ENCODE measurements around the gene ROBO4. TPM values are rescaled to one million over a fixed set of nuclear protein-coding genes. Genes with fewer than 3 reads are reported as not detected.

ROBO4 gene
- total RNA-seq, 8 experiments from 2014 or later = 0.05 to 1.9 (median 0.73) TPM; not detected in 1

- peaks cover 29 to 30% of the 10 kb centered on the region in 2 donors for H3K4me1 ChIP-seq (replicated peaks in 1 of 2)
- in situ Hi-C loops (cut with MboI; ENCODE audit: low pct_unique_long_range_greater_than_20kb in 2 of 9, low sequenced_read_pairs in 9 of 9, unreplicated experiment in 9 of 9) = loop anchor here in 3 of 9 experiments (25.0 kb wide), 1 partner anchor 201 kb away; the partner anchor contains the start of genes SIAE (in 3 of the 3) and SPA17 (in 3 of the 3)
- 8% methylated on average over 2 of the region's 9 CpGs; no CpG with 5 or more reads in 9 of the 10 experiments for WGBS, 10 experiments
- peak overlapping the region in 2 of 5 donors; percentile 22 to 32 for H3K4me3 ChIP-seq
- H3K27ac ChIP-seq = no peak overlapping the region
- no peak for ATAC-seq (replicated peaks in 6 of 8)
These were observed 33.9 kb downstream of the ROBO4 start for GRCh38 chr11:124863826-124864165.

- Histone ChIP-seq H3K4me3 (peak overlapping the region; percentile 15 to 32 (median 21)), H3K4me1 (replicated peaks in 1 of 2) (peaks cover 24 to 27% of the 10 kb centered on the region in 2 donors), H3K27ac (no peak overlapping the region)
- 0 to 5% (median 3%) methylated on average over 1 to 17 of the region's 31 CpGs; no CpG with 5 or more reads in 2 of the 10 experiments for WGBS, 10 experiments
- in situ Hi-C loops (cut with MboI; ENCODE audit: low pct_unique_long_range_greater_than_20kb in 2 of 9, low sequenced_read_pairs in 9 of 9, unreplicated experiment in 9 of 9) = loop anchor here in 3 of 9 experiments (25.0 kb wide), 1 partner anchor 201 kb away; the partner anchor contains the start of genes SIAE (in 3 of the 3) and SPA17 (in 3 of the 3)
- peak; percentile 30 to 83 (median 76) for ATAC-seq (replicated peaks in 6 of 8)
These were observed 34.4 kb downstream of the ROBO4 start for GRCh38 chr11:124863137-124863825.

GRCh38 chr11:124861670-124862069 is 36.0 kb downstream of the ROBO4 start:
- Histone ChIP-seq H3K27ac (no peak overlapping the region), H3K4me1 (replicated peaks in 1 of 2) (peaks cover 10 to 24% of the 10 kb centered on the region in 2 donors), H3K4me3 (no peak overlapping the region)
- in situ Hi-C loops (cut with MboI; ENCODE audit: low pct_unique_long_range_greater_than_20kb in 2 of 9, low sequenced_read_pairs in 9 of 9, unreplicated experiment in 9 of 9) = loop anchor here in 3 of 9 experiments (25.0 kb wide), 1 partner anchor 199 kb away; the partner anchor contains the start of genes SIAE (in 3 of the 3) and SPA17 (in 3 of the 3)
- 0 to 43% (median 26%) methylated on average over 1 to 3 of the region's 4 CpGs; no CpG with 5 or more reads in 5 of the 10 experiments for WGBS, 10 experiments
- no peak for ATAC-seq (replicated peaks in 6 of 8)

GRCh38 chr11:124859171-124859570 is 38.5 kb downstream of the ROBO4 start:
- Histone ChIP-seq H3K4me3 (no peak overlapping the region), H3K4me1 (replicated peaks in 1 of 2) (peaks cover 7 to 19% of the 10 kb centered on the region in 2 donors), H3K27ac (no peak overlapping the region)
- ATAC-seq (replicated peaks in 6 of 8) = no peak
- 60 to 83% (median 76%) methylated on average over 1 to 2 of the region's 2 CpGs; no CpG with 5 or more reads in 4 of the 10 experiments for WGBS, 10 experiments
- in situ Hi-C loops (cut with MboI; ENCODE audit: low pct_unique_long_range_greater_than_20kb in 2 of 9, low sequenced_read_pairs in 9 of 9, unreplicated experiment in 9 of 9) = loop anchor here in 3 of 9 experiments (25.0 kb wide), 1 partner anchor 197 kb away; the partner anchor contains the start of genes SIAE (in 3 of the 3) and SPA17 (in 3 of the 3)

GRCh38 chr11:124846070-124846673 is 51.5 kb downstream of the ROBO4 start:
- Histone ChIP-seq H3K27ac (no peak overlapping the region), H3K4me1 (replicated peaks in 1 of 2) (peaks cover 40 to 44% of the 10 kb centered on the region in 2 donors), H3K4me3 (no peak overlapping the region)
- 0 to 40% (median 17%) methylated on average over 1 to 5 of the region's 11 CpGs; no CpG with 5 or more reads in 4 of the 10 experiments for WGBS, 10 experiments
- in situ Hi-C loops (cut with MboI; ENCODE audit: low pct_unique_long_range_greater_than_20kb in 2 of 9, low sequenced_read_pairs in 9 of 9, unreplicated experiment in 9 of 9) = loop anchor here in 3 of 9 experiments (25.0 kb wide), 3 partner anchors 184 to 434 kb away; partner anchors contain the start of genes OR8B4 (in 1 of the 3), SIAE (in 1 of the 3) and SPA17 (in 1 of the 3)
- no peak for ATAC-seq (replicated peaks in 6 of 8)

- Histone ChIP-seq H3K4me3 (no peak overlapping the region), H3K4me1 (replicated peaks in 1 of 2) (peaks cover 47 to 52% of the 10 kb centered on the region in 2 donors), H3K27ac (no peak overlapping the region)
- no peak for ATAC-seq (replicated peaks in 6 of 8)
- 0 to 57% (median 29%) methylated on average over 1 to 2 of the region's 8 CpGs; no CpG with 5 or more reads in 7 of the 10 experiments for WGBS, 10 experiments
- in situ Hi-C loops (cut with MboI; ENCODE audit: low pct_unique_long_range_greater_than_20kb in 2 of 9, low sequenced_read_pairs in 9 of 9, unreplicated experiment in 9 of 9) = loop anchor here in 3 of 9 experiments (25.0 kb wide), 3 partner anchors 182 to 432 kb away; partner anchors contain the start of genes OR8B4 (in 1 of the 3), SIAE (in 1 of the 3) and SPA17 (in 1 of the 3)
These were observed 53.0 kb downstream of the ROBO4 start for GRCh38 chr11:124844664-124845079.

- WGBS, 10 experiments = 0 to 60% (median 27%) methylated on average over 2 to 7 of the region's 8 CpGs
- Histone ChIP-seq H3K4me1 (replicated peaks in 1 of 2) (peaks cover 51 to 55% of the 10 kb centered on the region in 2 donors), H3K4me3 (peak overlapping the region in 2 of 5 donors; percentile 9 to 19), H3K27ac (no peak overlapping the region)
- in situ Hi-C loops (cut with MboI; ENCODE audit: low pct_unique_long_range_greater_than_20kb in 2 of 9, low sequenced_read_pairs in 9 of 9, unreplicated experiment in 9 of 9) = loop anchor here in 3 of 9 experiments (25.0 kb wide), 3 partner anchors 181 to 431 kb away; partner anchors contain the start of genes OR8B4 (in 1 of the 3), SIAE (in 1 of the 3) and SPA17 (in 1 of the 3)
- ATAC-seq (replicated peaks in 6 of 8) = no peak
These were observed 54.1 kb downstream of the ROBO4 start for GRCh38 chr11:124843616-124843910.

- H3K27ac ChIP-seq = no peak overlapping the region
- H3K4me1 ChIP-seq (replicated peaks in 1 of 2) = peaks cover 57 to 65% of the 10 kb centered on the region in 2 donors
- ATAC-seq (replicated peaks in 6 of 8) = no peak
- 0 to 100% (median 29%) methylated on average over 1 to 4 of the region's 4 CpGs for WGBS, 10 experiments
- H3K4me3 ChIP-seq = no peak overlapping the region
- in situ Hi-C loops (cut with MboI; ENCODE audit: low pct_unique_long_range_greater_than_20kb in 2 of 9, low sequenced_read_pairs in 9 of 9, unreplicated experiment in 9 of 9) = loop anchor here in 3 of 9 experiments (25.0 kb wide), 3 partner anchors 180 to 430 kb away; partner anchors contain the start of genes OR8B4 (in 1 of the 3), SIAE (in 1 of the 3) and SPA17 (in 1 of the 3)
These were observed 55.4 kb downstream of the ROBO4 start for GRCh38 chr11:124842305-124842704.

GRCh38 chr11:124841840-124842239 is 55.8 kb downstream of the ROBO4 start:
- Histone ChIP-seq H3K4me3 (no peak overlapping the region), H3K27ac (no peak overlapping the region), H3K4me1 (replicated peaks in 1 of 2) (peaks cover 60 to 68% of the 10 kb centered on the region in 2 donors)
- no peak for ATAC-seq (replicated peaks in 6 of 8)
- 33 to 80% (median 80%) methylated on average over 1 of the region's 2 CpGs; no CpG with 5 or more reads in 7 of the 10 experiments for WGBS, 10 experiments
- in situ Hi-C loops (cut with MboI; ENCODE audit: low pct_unique_long_range_greater_than_20kb in 2 of 9, low sequenced_read_pairs in 9 of 9, unreplicated experiment in 9 of 9) = loop anchor here in 3 of 9 experiments (25.0 kb wide), 3 partner anchors 180 to 430 kb away; partner anchors contain the start of genes OR8B4 (in 1 of the 3), SIAE (in 1 of the 3) and SPA17 (in 1 of the 3)

GRCh38 chr11:124841201-124841600 is 56.5 kb downstream of the ROBO4 start:
- H3K4me1 ChIP-seq (replicated peaks in 1 of 2) = peaks cover 54 to 63% of the 10 kb centered on the region in 2 donors

GRCh38 chr11:124840666-124841065 is 57.0 kb downstream of the ROBO4 start:
- in situ Hi-C loops (cut with MboI; ENCODE audit: low pct_unique_long_range_greater_than_20kb in 2 of 9, low sequenced_read_pairs in 9 of 9, unreplicated experiment in 9 of 9) = loop anchor here in 3 of 9 experiments (25.0 kb wide), 3 partner anchors 178 to 428 kb away; partner anchors contain the start of genes OR8B4 (in 1 of the 3), SIAE (in 1 of the 3) and SPA17 (in 1 of the 3)
- Histone ChIP-seq H3K4me1 (replicated peaks in 1 of 2) (peaks cover 48 to 59% of the 10 kb centered on the region in 2 donors), H3K4me3 (no peak overlapping the region), H3K27ac (no peak overlapping the region)
- WGBS, 10 experiments = 0 to 100% (median 64%) methylated on average over 1 of the region's 1 CpG; no CpG with 5 or more reads in 1 of the 10 experiments
- no peak for ATAC-seq (replicated peaks in 6 of 8)

More at GRCh38 chr11:124841201-124841600, 56.5 kb downstream of the ROBO4 start:
- no peak overlapping the region for H3K27ac ChIP-seq
- no peak for ATAC-seq (replicated peaks in 6 of 8)
- in situ Hi-C loops (cut with MboI; ENCODE audit: low pct_unique_long_range_greater_than_20kb in 2 of 9, low sequenced_read_pairs in 9 of 9, unreplicated experiment in 9 of 9) = loop anchor here in 3 of 9 experiments (25.0 kb wide), 3 partner anchors 179 to 429 kb away; partner anchors contain the start of genes OR8B4 (in 1 of the 3), SIAE (in 1 of the 3) and SPA17 (in 1 of the 3)
- H3K4me3 ChIP-seq = no peak overlapping the region
- 16 to 71% (median 32%) methylated on average over 1 to 3 of the region's 3 CpGs for WGBS, 10 experiments

All from motor neuron (in vitro differentiated cells).